Measurements from ENCODE around the gene FBXO9.

Gene FBXO9

DNA sequence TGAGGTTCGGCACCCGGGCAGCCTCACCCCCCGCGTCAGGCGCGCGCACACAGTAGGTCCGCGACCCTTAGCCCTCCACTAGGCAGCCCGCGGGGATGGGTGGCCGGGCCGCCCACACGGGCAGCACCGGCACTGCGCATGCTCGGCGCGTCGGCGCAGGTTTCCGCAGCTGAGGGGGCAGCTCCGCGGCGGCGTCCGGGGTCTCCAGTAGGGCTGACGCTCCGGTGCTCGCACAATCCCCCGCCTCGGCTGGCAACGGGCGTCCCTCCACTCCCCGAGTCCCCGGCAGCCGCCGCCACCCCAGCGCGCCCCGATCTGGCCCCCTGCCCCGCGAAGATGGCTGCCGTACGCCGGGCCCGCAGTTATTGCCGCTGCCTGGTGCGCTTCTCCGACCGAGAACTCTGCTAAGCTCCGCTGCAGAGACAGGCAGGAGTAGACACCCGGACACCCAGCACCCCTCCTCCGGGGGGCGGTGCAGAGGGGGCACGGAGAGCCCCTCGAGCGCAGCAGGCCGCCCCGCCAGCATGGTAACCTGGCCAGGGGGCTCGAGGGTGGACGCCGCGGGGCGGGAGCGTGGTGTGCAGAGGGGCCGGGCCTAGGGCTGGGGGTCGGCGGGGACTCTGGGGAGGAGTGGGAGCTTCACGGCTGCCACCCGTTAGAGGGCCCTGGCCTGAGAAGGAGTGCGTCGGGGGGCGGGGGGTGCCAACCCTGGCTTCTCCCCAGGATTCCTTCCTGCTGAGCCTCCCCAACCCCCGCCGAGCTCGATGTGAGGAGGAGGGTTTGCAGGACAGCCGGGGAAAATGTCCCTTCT is at the start of gene FBXO9:
TSS of gene FBXO9 (plus strand) at position 139 of the 811 bp plus-strand sequence. CDS start at position 525, 386 bp downstream.
- DNase-seq, result no peak

DNA sequence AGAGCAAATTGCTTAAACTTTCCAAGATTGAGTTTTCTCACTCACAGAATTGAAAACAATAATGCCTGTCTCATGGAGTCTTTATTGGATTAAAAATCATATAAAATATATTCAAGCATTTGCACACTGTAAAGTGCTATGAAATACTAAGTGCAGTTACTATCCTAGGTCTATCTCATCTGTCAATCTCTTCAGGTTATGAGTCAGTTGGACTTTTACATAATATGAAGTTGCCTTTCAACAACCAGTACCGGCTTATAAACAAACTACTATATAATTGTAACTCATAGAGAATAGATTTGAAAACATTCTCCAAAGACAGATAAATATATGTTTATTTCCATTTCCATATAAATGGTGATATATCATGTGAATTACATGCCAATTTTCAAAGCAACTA is 49.7 kb upstream of the FBXO9 start:
- no peak for DNase-seq

DNA sequence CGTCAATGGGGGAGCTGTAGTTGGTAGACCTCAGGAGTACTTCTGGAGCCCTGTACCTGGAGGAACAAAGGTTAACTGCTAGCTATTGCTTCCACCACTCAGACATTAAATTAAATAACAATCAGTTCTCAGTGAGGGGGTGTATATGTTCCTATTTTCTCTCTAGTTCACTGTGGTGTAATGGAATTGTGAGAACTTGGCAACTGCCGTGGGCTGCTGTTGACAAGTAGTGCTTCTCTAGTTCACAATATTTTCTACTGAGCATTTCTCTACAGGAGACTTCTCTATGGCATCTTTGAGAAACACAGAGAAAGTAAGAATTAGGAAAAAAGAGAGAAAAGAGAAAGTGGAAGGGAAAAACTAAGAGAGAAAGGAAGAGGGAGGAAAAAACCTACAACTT is 46.8 kb upstream of the FBXO9 start:
- no peak for DNase-seq

DNA sequence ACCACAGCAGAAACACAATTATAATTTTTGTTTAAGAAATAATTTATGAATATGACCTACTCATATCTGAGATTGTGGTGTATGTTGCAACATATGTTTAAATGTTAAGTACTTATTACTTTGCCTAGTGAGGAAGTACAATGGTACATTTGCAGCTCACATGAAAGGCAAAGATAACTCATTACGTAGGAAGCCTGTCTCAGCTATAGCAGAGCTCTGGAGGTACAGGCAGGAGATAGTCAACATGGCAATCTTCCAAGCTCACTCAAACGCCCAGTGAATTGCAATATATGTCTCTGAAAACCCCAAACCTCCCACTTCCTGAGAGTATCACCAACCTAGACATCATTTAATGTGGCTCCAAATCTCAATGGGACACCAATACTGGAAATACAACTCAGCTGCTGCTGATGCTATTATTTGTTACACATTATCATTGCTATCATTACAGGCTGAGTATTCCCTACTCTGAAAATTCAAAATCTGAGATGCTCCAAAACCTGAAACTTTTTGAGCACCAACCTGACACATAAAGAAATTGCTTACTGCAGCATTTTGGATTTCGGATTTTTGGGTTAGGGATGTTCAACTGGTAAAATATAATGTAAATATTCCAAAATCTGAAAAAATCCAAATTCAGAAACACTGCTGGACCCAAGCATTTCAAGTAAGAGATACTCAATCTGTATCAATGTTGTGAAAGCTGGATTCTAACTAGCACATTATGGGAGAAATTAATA is 45.0 kb upstream of the FBXO9 start:
- DNase-seq, result peak; percentile 22

DNA sequence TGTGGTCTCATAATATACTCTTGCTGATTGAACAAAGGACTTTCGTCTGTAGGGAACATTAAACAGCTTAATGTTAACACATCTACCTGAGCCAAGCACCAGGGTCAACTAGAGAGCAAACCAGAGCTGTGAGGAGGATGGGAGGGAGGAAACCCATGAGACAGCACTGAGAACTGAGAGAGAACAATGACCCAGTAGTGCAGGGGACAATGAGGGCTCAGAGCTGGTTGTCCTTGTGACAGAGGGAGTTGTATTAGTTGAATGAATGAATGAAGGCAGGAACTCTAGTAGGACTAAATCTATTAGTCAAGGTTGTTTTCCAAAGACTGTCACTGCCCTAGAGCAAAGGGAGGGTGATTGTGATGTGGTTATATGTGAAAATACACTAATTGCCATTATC is 41.9 kb upstream of the FBXO9 start:
- no peak for DNase-seq

DNA sequence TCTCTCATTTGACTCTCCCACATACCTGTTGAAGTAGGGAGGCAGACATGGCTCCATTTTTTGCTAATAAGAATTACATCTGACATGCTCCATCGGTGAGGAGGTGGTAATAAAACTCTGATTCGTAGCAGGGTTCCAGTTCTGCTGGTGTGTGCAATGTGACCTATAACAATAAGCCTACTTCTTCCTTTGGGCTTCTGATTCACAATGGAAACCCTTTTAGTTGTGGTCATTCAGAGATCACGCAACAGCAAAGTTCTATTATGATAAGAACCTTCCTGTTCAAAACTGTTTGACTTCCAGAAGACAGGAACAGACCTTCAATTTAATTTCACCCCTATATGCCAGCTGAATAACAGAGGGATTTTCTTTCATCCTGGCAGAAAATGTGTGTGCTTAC is 38.7 kb upstream of the FBXO9 start:
- DNase-seq, result no peak

DNA sequence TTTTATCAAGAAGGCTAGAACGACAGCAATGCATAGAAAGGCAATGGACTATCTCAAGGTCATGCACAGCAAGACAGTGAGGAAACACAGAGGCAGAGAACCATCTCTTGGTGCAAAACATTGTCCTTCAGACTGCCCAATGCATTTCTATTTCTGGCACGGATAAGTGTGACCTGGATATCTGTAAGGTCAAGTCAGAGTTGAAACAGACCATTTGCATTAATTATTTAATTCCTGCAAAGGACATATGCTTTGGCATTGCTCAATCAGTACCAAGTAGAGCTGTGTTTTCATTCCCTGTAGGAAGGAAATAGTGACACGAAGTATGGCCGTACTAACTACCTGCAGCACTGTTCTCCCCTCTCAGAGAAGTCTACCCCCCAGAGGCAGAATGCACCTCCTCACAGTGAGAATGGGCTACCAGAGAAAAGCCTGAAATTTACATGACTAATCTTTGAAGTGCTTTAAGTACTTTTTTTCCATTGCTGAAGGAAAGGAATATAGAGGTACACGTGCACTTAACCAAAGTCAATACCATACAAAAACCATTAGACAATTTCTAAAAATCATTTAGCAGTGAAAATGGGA is 38.0 kb upstream of the FBXO9 start:
- no peak for DNase-seq

DNA sequence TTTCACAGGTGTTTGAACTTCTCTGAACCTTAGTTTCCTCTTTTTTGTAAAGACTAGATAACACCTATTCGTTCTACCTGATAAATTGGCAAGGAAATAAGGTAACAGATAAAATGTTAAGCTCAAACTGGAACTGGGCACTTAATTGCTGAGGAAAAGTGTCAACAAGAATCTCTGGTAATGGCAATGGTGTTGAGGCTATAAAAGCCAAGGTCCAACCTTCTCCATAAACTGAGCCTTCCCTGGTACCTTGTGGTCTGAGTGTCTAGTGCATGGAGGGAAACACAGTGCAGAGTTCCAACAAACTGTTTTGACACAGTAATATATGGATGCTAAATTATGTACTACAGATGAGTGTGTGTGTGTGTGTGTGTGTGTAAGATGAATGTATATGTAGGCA is 36.7 kb upstream of the FBXO9 start:
- no peak for DNase-seq

DNA sequence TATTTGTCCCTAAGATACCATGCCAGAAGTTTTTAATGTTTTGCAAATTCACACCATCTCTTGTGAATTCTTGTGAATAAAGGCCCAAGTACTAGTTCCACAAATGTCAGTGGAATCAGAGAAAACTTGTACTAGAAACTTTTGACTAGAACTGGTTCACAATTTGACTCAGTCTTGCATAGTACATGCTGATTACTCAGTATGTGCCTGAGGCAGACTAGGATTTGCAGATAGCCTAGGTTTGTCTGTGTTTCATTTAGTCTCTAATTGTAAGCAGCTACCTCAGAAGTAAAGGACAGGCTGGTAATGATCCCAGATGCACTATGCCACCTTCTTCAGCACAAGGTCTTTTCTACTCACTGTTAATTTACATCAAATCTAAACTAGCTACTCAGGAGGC is 35.9 kb upstream of the FBXO9 start:
- DNase-seq, result no peak

DNA sequence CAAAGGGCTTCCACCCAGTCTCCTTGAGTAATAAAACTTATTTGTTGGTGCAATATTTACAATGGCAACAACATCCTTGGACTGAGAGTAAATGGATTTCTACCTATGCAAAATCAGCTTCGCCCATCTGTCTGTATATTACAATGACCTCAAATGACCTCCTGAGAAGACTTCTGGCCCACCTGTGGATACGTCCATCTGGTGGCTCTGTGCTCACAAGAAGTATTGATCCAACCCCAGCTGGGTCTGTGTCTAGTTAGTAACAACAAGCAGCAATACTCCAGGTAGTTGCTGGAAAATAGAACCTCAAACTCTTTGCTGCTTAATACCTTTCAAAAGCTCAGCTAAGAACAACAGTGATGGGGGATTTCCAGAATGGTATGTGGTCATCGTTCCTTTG is 35.4 kb upstream of the FBXO9 start:
- DNase-seq, result no peak

DNA sequence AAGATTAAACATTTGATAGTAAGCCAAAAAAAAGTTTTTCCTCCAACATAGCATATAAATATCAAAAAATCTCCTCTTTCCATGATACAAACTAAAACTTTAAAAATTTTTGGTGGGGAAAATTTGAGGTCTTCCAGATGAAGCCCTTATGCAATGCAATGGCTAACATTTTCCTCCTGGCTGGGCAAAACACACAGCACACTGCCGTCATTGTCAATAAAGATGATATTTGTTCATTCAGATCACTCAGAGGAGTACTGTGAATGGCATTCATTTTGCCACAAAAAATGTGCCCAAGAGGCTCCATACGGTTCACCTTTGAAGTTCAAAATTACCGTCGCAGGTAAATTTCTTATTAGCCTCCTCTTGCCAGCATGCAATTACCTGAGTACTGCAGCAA is 33.9 kb upstream of the FBXO9 start:
- no peak for DNase-seq

DNA sequence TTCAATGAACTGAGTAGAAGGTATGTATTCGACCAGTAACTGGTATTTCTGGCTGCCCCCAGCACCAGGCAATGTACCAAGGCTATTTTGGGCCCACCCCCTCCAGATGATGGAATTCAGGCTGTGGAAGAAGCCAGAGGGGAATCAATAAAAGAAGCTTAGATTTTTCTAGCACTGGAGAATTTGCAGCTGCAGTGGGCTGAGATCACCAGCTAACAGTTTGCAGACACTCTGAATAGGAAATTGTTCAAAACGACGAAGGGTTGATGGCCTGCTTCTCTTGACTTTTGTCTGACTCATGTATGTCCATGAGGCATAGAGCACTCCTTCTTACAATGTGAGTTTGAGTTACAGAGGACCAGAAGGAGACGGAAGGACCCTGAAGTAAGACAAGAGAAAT is 32.4 kb upstream of the FBXO9 start:
- DNase-seq, result no peak

DNA sequence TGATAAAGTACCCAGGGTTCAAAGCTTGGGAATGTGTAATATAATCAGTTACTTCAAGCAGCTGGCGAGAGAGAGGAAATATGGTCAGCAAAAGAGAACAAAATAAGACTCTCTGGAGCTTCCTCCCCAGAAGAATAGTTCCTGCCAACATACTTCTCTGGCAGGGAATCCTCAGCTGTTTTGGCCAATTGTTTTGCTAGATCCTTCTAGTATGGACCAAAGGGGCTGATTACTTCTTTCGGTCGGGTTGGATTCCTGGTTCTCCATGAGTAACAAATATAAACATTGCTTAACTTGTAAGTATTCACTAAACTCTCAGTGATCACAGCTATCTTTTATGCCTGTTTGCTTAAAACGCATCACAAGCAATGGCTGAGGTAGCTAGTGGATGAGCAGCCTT is 31.4 kb upstream of the FBXO9 start:
- DNase-seq, result no peak

DNA sequence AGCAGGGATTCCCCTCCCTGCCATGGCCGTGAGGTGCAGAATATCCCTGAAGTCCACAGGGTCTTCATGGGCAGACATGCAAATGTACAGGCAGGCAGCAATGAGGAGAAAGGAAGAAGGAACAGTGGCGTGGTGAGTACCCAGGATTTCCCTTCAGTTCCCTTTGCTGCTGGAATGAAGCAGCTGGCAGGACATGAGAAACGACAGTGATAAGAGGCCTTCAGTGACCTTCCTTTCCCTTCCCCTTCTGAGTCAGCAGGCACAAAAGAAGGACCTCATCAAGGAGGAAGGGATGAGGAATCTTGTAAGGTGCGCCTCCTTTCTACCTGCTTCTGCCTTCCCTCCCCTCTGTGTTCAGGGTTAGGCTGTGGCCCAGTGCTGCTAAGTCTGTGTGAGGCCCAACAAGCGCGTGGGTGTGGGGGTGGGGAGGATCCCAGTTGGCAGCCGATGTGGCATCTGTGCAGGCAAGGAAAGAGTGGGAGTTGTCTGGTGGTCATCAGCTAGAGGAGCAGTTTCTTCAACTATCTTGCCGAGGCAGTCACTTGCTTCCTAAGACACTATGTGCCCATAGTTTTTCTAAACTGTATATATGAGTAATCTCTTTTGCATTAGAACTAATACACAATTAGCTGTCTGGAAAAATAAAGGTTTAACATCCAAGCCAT is 29.5 kb upstream of the FBXO9 start:
- DNase-seq, result no peak

DNA sequence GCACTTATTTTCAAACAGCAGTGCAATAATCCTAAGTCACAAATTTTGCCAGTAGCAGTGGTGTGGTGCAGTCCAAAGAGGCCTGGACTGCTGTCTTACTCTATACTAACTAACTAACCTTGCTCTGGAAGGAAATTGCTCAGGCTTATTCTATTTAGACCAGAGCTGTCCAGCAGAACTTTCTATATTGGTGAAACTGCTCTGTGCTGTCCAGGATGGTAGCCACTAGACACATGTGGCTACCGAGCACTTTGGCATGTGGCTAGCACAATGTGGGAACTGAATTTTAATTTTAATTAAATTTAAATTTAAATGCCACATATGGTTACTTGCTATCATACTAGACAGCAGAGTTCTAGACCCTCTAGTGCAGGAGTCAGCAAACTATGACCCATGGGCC is 27.1 kb upstream of the FBXO9 start:
- no peak for DNase-seq

DNA sequence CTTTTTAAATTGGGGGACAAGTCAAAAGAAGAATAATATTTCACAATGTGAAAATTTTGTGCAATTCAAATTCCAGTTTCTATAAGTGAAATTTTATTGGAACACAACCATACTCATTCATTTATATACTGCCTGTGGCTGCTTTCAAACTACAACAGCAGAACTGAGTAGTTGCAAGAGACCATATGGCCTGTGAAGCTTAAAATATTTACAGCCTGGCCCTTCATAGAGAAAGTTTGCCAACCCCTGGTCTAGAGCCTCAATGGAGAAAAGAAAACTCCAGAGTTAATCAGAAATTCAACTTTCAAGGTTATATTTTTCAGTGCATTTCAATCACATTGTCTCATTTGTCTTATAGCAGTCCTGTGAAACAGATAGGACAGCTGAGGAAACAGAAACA is 26.6 kb upstream of the FBXO9 start:
- no peak for DNase-seq

DNA sequence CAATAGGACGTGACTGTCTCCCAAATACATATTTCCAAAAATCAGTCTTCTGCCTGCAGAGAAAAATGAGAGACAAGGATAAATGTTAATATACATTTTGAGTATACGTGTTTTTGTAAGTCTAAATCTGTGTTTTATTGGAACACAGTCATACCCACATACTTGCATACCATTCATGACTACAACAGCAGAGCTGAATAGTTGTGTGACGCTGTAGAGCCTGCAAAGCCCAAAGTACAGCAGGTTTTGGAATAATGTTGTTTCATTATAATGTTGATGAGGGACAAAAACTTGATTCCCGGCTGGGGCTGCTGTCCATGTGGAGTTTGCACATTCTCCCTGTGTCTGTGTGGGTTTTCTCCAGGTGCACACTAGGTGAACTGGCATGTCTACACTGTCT is 23.8 kb upstream of the FBXO9 start:
- no peak for DNase-seq

DNA sequence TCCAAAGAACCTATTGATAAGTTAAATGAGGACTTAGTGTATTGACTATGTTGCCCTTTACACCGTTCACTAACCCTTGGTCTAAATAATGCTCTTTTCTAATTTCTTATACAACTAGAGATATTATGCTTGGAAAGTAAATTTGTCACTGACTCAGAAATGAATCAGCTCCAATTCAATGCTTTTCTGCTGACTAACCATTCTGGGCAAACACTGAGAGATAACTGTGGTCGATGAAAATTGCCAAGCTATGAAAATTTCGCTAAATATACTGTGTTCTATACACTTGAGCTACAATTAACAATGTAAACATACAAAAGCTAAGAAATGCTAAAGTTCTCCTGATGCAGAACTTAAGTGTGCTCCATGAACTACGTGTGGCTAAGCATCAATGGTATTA is 23.1 kb upstream of the FBXO9 start:
- DNase-seq, result no peak

DNA sequence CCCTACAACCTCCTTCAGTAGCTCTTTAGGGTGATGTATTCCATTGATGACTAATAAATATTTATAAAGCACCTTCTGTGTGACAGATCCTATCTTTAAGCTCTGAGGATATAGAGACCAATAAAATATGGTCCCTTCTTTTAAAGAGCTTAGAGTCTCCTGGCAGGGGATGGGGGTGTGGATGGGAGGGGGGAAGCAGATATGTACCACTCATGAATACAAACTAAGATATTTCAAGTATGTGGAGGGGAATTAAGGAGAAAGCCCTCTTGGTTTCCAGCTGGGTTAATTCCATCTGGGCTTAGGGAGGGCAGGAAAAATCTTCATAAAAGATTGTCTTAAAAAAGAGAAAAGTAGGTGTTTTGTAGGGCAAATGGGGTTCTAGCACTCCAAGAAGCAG is 21.6 kb upstream of the FBXO9 start:
- DNase-seq, result no peak

DNA sequence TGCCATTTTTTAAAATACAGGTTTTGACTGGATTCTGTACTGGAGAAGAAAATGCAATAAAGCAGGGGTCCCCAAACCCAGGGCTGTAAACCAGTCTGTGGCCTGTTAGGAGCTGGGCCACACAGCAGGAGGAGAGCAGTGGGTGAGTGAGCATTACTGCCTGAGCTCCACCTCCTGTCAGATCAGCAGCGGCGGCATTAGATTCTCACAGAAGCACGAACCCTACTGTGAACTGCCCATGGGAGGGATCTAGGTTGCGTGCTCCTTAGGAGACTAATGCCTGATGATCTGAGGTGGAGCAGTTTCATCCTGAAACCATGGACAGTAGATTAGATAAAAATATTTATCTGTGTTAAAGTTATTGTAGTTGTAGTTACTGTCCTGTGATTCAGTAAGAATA is 21.1 kb upstream of the FBXO9 start:
- DNase-seq, result no peak

DNA sequence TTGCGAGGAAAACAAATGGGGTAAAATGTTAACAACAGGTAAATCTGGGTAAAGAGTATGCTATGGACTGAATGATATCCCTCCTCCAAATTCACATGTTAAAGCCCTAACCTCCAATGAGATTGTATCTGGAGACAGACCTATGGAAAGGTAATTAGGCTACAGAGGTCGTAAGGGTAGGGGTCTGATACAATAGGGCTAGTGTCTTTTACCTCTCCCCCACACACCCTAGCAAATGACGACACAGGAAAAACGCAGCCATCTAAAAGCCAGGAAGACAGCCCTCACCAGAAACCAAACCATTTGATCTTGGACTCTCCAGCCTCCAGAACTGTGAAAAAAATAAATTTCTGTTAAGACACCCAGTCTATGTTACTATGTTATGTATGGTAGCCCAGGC is 20.6 kb upstream of the FBXO9 start:
- no peak for DNase-seq

DNA sequence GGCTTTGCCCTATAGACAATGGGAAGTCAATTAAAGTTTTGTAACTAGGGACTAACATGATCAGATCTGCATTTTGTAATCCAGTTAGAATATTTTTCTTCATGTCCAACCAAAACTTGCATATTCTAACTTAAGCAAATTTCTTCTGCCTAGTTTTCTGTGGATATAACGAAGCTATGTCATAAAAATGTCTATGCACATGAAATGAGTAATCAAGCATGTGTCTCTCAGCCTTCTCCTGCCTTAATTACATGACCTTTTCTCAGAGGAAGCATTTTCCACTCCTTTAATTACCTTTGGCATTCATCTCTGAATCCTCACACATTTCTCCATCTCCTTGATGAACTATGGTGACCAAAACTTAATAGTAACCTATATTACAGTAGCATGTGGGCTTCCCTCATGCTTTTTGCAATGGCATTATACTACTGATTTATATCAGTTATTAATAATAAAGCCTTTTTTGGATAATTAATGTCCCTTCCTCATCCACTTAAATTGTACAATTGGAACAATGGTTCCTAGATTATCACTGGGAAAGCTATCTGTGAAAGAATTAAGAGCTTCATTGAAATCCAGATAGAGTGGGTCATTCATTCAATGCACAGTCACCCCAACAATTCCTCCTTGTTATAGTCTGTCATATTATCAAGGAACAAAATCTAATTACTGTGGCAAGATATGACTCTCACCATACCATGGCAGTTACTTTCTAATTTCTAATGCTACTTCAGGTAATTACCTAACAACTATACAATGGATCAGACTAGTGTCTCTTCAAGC is 19.1 kb upstream of the FBXO9 start:
- no peak for DNase-seq
